SK-N-SH (cell line): ENCODE results near the gene STK39. TPM values are rescaled to one million over a fixed set of nuclear protein-coding genes. Genes with fewer than 3 reads are reported as not detected.
A peak's percentile ranks its signal among the peaks of the same experiment; 100 is the strongest.

ENCODE experiments used
- CTCF ChIA-PET: fragments of 300-600, 350-600 bp; formaldehyde crosslinking; extraction: SDS; loops from one replicate; lab custom pipeline; 2021; lab: Yijun Ruan, JAX
- POLR2A ChIA-PET: fragments of 350-600 bp; sonication (Branson Sonifier 250); formaldehyde crosslinking; extraction: SDS; loops from one replicate; lab custom pipeline; 2020; ENCODE audit warnings: antibody characterized with exemption, inconsistent platforms; lab: Yijun Ruan, JAX
- DNase-seq: peaks from one replicate; pipeline ENCODE4 v3.0.0; 2012
- H2AFZ ChIP-seq: fragments of 200-600 bp; sonication (generic); 2 replicates; pipeline ENCODE4 v1.8.1; 2016; ENCODE audit warnings: antibody characterized with exemption, mild to moderate bottlenecking, low read depth
- H3F3A ChIP-seq: fragments of 200-600 bp; sonication (generic); replicated peaks from 2 replicates; pipeline ENCODE3; 2016; ENCODE audit warnings: antibody characterized with exemption, mild to moderate bottlenecking; ENCODE audit not compliant: insufficient read depth
- H3K27ac ChIP-seq, 2 experiments: fragments of 200-500 bp in 1 of 2; fragments of 200-600 bp in 1 of 2; sonication (Bioruptor generic) in 1 of 2; sonication (generic), shearing (Covaris generic) in 1 of 2; 2 replicates each; pipeline versions ENCODE4 v1.5.1 to v1.6.1; 2014 to 2016; ENCODE audit warnings: low read depth in 2 of 2, inconsistent platforms in 1 of 2, low read length in 1 of 2, mild to moderate bottlenecking in 1 of 2, mixed read lengths in 1 of 2
- H3K27me3 ChIP-seq: fragments of 200-600 bp; sonication (generic), shearing (Covaris generic); 2 replicates; pipeline ENCODE4 v1.6.1; 2016; ENCODE audit warnings: mixed run types; ENCODE audit not compliant: insufficient read depth
- H3K36me3 ChIP-seq, 2 experiments: fragments of 200-500 bp in 1 of 2; fragments of 200-600 bp in 1 of 2; sonication (Bioruptor generic) in 1 of 2; sonication (generic) in 1 of 2; replicated peaks in 1 of 2; 2 replicates each; pipeline versions ENCODE3 to v1.5.1; 2014 to 2016; ENCODE audit warnings: low read length in 1 of 2, mild to moderate bottlenecking in 1 of 2; ENCODE audit not compliant: insufficient read depth in 2 of 2, control insufficient read depth in 1 of 2
- H3K4me1 ChIP-seq, 2 experiments: fragments of 200-500 bp in 1 of 2; fragments of 200-600 bp in 1 of 2; sonication (Bioruptor generic) in 1 of 2; sonication (generic), shearing (Covaris generic) in 1 of 2; 2 replicates each; pipeline versions ENCODE4 v1.5.1 to v1.6.1; 2014 to 2016; ENCODE audit warnings: low read depth in 1 of 2, low read length in 1 of 2, mixed run types in 1 of 2; ENCODE audit not compliant: insufficient read depth in 2 of 2, control insufficient read depth in 1 of 2
- H3K4me2 ChIP-seq: fragments of 200-600 bp; sonication (generic), shearing (Covaris generic); 2 replicates; pipeline ENCODE4 v1.6.1; 2017; ENCODE audit warnings: mixed run types
- H3K4me3 ChIP-seq, 2 experiments: fragments of 200-500 bp in 1 of 2; fragments of 200-600 bp in 1 of 2; sonication (Bioruptor generic) in 1 of 2; sonication (generic), shearing (Covaris generic) in 1 of 2; 2 replicates each; pipeline versions ENCODE4 v1.5.1 to v1.8.1; 2014 to 2016; ENCODE audit warnings: low read depth in 2 of 2, inconsistent platforms in 1 of 2, low read length in 1 of 2, mild to moderate bottlenecking in 1 of 2, mixed read lengths in 1 of 2, moderate library complexity in 1 of 2
- H3K79me2 ChIP-seq: fragments of 200-600 bp; sonication (generic); 2 replicates; pipeline ENCODE4 v1.8.1; 2017; ENCODE audit warnings: mild to moderate bottlenecking; ENCODE audit not compliant: insufficient read depth
- H3K9ac ChIP-seq: fragments of 200-600 bp; sonication (generic); 2 replicates; pipeline ENCODE4 v1.6.1; 2017; ENCODE audit warnings: mixed run types
- H3K9me2 ChIP-seq: fragments of 200-600 bp; sonication (generic); 2 replicates; pipeline ENCODE4 v1.6.1; 2017; ENCODE audit warnings: mixed run types
- H3K9me3 ChIP-seq: fragments of 200-600 bp; sonication (generic); 2 replicates; pipeline ENCODE4 v1.6.1; 2017; ENCODE audit warnings: mixed run types, mild to moderate bottlenecking, moderate library complexity
- H4K20me1 ChIP-seq: fragments of 200-600 bp; sonication (generic); 2 replicates; pipeline ENCODE4 v1.6.1; 2017; ENCODE audit warnings: mild to moderate bottlenecking, mixed run types; ENCODE audit not compliant: insufficient read depth
- FOXJ3 ChIP-seq: sonication (generic); formaldehyde crosslinking; IDR thresholded peaks from 2 replicates; pipeline ENCODE4 v1.5.1; 2020; ENCODE audit warnings: mild to moderate bottlenecking, missing genetic modification reagents
- GABPA ChIP-seq: IDR thresholded peaks from 2 replicates; pipeline ENCODE4 v1.4.0; 2012; ENCODE audit warnings: low read depth, mild to moderate bottlenecking
- IRF3 ChIP-seq: fragments of 150-350 bp; IDR thresholded peaks from 2 replicates; pipeline ENCODE4 v1.6.1; 2016; ENCODE audit warnings: mild to moderate bottlenecking, low read depth, low read length
- MEF2A ChIP-seq: IDR thresholded peaks from 2 replicates; pipeline ENCODE4 v1.4.0; 2012; ENCODE audit warnings: low read depth, borderline replicate concordance
- NFIC ChIP-seq: IDR thresholded peaks from 2 replicates; pipeline ENCODE4 v1.4.0; 2012; ENCODE audit warnings: borderline replicate concordance
- NRF1 ChIP-seq: IDR thresholded peaks from 2 replicates; pipeline ENCODE4 v1.6.1; 2012; ENCODE audit warnings: low read depth, mild to moderate bottlenecking, low read length
- TCF12 ChIP-seq: IDR thresholded peaks from 2 replicates; pipeline ENCODE4 v1.4.0; 2012
- USF2 ChIP-seq: fragments of 150-350 bp; IDR thresholded peaks from 2 replicates; pipeline ENCODE4 v1.6.1; 2017; ENCODE audit warnings: antibody characterized with exemption, low read length, low read depth, borderline replicate concordance
- WGBS: methylation state at CpG from one replicate; pipeline ENCODE4 v1.1.6; 2017; ENCODE audit warnings: low lambda C conversion rate; 5-methylcytosine and 5-hydroxymethylcytosine counted together
- polyA plus RNA-seq, 3 experiments: library from polyadenylated mRNA; depleted of rRNA; stranded (reverse); fragments of >200 nt; gene quantifications; 2 replicates each; pipeline ENCODE4 v1.2.3, GENCODE V29; 2012
- TF ChIP-seq, protein P1 (sequence below): IDR thresholded peaks from 2 replicates; pipeline ENCODE4; 2012
- TF ChIP-seq, protein P2 (sequence below): IDR thresholded peaks from 2 replicates; pipeline ENCODE4 v1.4.0; 2012; ENCODE audit warnings: low read depth, borderline replicate concordance

The STK39 gene
- polyA plus RNA-seq, 1 of the 3 experiments (the other 2 are of a cell fraction) = 9.6 TPM

GRCh38 chr2:167943897-167944296, 303.5 kb downstream of the STK39 start:
- H2AFZ ChIP-seq = no peak overlapping the region
- H3F3A ChIP-seq = no peaks in the 10 kb centered on the region
- ChIA-PET POLR2A (no interaction called here), CTCF (interaction anchor here (0.8 kb wide), 1 partner anchor 9 kb away, joined by 3 read pairs; no protein-coding TSS in a partner anchor)
- H3K4me1 ChIP-seq = peaks cover 0 to 3% of the 10 kb centered on the region in 2 experiments; a peak in 3 of 4 replicates
- H3K79me2 ChIP-seq = no peaks in the 10 kb centered on the region
- no peak overlapping the region for H3K4me2 ChIP-seq
- H3K9me2 ChIP-seq = no peaks in the 10 kb centered on the region
- WGBS = 79% methylated on average over 1 of the region's 1 CpG
- no peak for TF ChIP-seq USF2
- TF ChIP-seq TCF12 = peak; percentile 56; the same call in 1 of the 2 replicates
- TF ChIP-seq, protein P1, sequence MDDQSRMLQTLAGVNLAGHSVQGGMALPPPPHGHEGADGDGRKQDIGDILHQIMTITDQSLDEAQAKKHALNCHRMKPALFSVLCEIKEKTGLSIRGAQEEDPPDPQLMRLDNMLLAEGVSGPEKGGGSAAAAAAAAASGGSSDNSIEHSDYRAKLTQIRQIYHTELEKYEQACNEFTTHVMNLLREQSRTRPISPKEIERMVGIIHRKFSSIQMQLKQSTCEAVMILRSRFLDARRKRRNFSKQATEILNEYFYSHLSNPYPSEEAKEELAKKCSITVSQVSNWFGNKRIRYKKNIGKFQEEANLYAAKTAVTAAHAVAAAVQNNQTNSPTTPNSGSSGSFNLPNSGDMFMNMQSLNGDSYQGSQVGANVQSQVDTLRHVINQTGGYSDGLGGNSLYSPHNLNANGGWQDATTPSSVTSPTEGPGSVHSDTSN = peak; percentile 62
- peak; percentile 39; the same call in 1 of the 2 replicates for TF ChIP-seq NFIC
- no peak for TF ChIP-seq NRF1
- H3K9me3 ChIP-seq = no peaks in the 10 kb centered on the region
- no peaks in the 10 kb centered on the region for H4K20me1 ChIP-seq
- H3K36me3 ChIP-seq = no peaks in the 10 kb centered on the region
- H3K4me3 ChIP-seq = no peak overlapping the region
- DNase-seq = no peak
- H3K27ac ChIP-seq = no peak overlapping the region; a peak in 1 of 4 replicates
- H3K9ac ChIP-seq = no peak overlapping the region
- H3K27me3 ChIP-seq = no peaks in the 10 kb centered on the region; the same call in 1 of the 2 replicates

DNA sequence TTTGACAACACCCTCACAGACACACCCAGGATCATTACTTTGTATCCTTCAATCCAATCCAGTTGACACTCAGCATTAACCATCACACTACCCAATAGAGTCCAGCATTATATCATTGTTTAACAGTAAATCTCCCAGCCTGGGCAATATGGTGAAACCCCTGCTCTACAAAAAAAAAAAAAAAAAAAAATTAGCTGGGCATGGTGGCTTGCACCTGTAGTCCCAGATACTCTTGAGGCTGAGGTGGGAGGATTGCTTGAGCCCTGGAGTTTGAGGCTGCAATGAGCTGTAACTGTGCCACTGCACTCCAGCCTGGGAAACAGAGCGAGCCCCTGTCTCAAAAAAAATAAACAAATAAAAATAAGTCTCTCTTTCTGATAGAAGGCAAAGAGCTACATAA, 304.0 kb downstream of the STK39 start:
- WGBS = 83% methylated on average over 1 of the region's 1 CpG

More for the DNA sequence above, 304.0 kb downstream of the STK39 start:
- Histone ChIP-seq H4K20me1 (no peaks in the 10 kb centered on the region), H3K9me2 (no peaks in the 10 kb centered on the region), H3K9ac (no peak overlapping the region), H3K79me2 (no peaks in the 10 kb centered on the region), H3K27me3 (no peaks in the 10 kb centered on the region; the same call in 1 of the 2 replicates), H3K4me2 (no peak overlapping the region), H3K9me3 (no peaks in the 10 kb centered on the region), H2AFZ (no peak overlapping the region), H3F3A (no peaks in the 10 kb centered on the region), H3K36me3 (no peaks in the 10 kb centered on the region), H3K4me3 (no peak overlapping the region), H3K27ac (no peak overlapping the region), H3K4me1 (peaks cover 0 to 3% of the 10 kb centered on the region in 2 experiments; a peak in 3 of 4 replicates)
- DNase-seq = no peak
- TF ChIP-seq GABPA = no peak
- TF ChIP-seq FOXJ3 (CRISPR knock-in tag) = no peak
- TF ChIP-seq IRF3 = no peak
- TF ChIP-seq MEF2A = no peak
- TF ChIP-seq, protein P2, sequence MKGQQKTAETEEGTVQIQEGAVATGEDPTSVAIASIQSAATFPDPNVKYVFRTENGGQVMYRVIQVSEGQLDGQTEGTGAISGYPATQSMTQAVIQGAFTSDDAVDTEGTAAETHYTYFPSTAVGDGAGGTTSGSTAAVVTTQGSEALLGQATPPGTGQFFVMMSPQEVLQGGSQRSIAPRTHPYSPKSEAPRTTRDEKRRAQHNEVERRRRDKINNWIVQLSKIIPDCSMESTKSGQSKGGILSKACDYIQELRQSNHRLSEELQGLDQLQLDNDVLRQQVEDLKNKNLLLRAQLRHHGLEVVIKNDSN = no peak
- ChIA-PET CTCF (no interaction called here), POLR2A (no interaction called here)
